Measurements from ENCODE around the gene DLL1. TPM values are rescaled to one million over a fixed set of nuclear protein-coding genes. Genes with fewer than 3 reads are reported as not detected.
"Not testable (repeated sequence)": the region's sequence is repeated elsewhere in the genome, so short reads cannot be mapped to it uniquely, and the experiment has no call there.

The DLL1 gene
- 1 to 10 TPM; 1.1 to 2.6 TPM for total RNA-seq

DNA sequence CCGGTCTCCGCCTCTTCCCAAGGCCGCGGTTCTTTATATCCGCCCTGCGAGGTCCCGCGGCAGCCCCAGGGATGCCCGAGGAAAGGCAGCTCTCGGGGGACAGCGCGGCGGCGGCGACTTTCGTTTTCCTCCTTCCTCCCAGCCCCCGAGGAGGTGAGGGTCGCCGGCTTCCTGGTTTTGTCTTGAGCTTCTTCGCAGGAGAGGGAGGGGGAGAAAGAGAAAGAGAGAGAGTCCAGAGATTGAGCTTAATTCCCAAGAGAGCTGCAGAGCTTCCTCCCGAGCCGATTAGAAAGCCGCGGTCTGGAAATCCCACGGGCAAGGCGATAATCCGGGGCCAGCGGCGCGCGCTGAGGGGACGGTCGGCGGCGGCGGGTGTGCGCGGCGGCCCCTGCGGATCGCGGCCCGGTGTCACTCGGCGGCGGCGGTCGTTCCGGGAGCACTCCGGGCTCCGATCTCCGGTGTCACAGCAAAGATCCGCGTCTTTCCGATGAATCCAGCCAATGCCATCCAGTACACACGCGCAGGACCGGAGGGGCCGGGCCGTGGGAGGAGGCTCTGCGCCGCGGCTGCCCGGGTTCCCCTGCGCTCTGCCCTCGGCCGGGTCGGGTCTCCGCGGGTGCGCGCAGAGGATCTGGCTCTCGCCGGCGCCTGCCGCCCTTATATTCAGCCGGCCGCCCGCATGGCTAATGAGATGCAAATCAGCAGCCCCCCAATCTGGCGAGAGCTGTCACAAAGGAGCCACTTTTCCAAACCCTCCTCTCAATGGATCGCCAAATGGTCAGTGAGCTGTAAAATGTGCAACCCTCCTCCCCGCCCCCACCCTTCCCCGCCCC is at the start of gene DLL1:
DLL1 (minus strand) TSS at position 783 of the 833 bp plus-strand sequence. CDS start 939 bp downstream, outside the sequence.
- ATAC-seq (peak; percentile 28 to 47), DNase-seq (ENCODE audit: low spot score in 2 of 2) (peak in 1 of 2 donors; percentile 54)
- no peaks in the 10 kb centered on the region for H3K9me3 Mint-ChIP-seq
- H3K36me3 Mint-ChIP-seq: peaks cover 0 to 6% of the 10 kb centered on the region in 2 donors
- no peak within 1 kb of the TSS for H3K27ac Mint-ChIP-seq

DNA sequence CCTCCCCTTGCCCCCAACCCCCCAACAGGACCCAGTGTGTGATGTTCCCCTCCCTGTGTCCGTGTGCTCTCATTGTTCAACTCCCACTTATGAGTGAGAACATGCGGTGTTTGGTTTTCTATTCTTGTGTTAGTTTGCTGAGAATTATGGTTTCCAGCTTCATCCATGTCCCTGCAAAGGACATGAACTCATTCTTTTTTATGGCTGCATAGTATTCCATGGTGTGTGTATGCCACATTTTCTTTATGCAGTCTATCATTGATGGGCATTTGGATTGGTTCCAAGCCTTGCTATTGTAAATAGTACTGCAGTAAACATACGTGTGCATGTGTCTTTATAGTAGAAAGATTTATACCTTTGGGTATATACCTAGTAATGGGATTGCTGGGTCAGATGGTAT is 44.3 kb upstream of the DLL1 start:
- H3K36me3 Mint-ChIP-seq: peaks cover 10 to 59% of the 10 kb centered on the region in 2 donors
- DNase-seq (ENCODE audit: low spot score in 2 of 2); H3K27ac Mint-ChIP-seq; H3K9me3 Mint-ChIP-seq; ATAC-seq: not testable (repeated sequence)

GRCh38 chr6:170329321-170329720 is 38.4 kb upstream of the DLL1 start:
- DNase-seq (ENCODE audit: low spot score in 2 of 2): no peak
- H3K27ac Mint-ChIP-seq: peak overlapping the region in 1 of 2 donors; percentile 39
- peaks cover 5 to 33% of the 10 kb centered on the region in 2 donors for H3K36me3 Mint-ChIP-seq

GRCh38 chr6:170317718-170318117 is 26.8 kb upstream of the DLL1 start:
- ATAC-seq (no peak), DNase-seq (ENCODE audit: low spot score in 2 of 2) (no peak)
- Mint-ChIP-seq H3K27ac (peak overlapping the region in 1 of 2 donors; percentile 12), H3K36me3 (peaks cover 28 to 33% of the 10 kb centered on the region in 2 donors), H3K9me3 (no peaks in the 10 kb centered on the region)

More at GRCh38 chr6:170329321-170329720, 38.4 kb upstream of the DLL1 start:
- no peaks in the 10 kb centered on the region for H3K9me3 Mint-ChIP-seq
- ATAC-seq: no peak

DNA sequence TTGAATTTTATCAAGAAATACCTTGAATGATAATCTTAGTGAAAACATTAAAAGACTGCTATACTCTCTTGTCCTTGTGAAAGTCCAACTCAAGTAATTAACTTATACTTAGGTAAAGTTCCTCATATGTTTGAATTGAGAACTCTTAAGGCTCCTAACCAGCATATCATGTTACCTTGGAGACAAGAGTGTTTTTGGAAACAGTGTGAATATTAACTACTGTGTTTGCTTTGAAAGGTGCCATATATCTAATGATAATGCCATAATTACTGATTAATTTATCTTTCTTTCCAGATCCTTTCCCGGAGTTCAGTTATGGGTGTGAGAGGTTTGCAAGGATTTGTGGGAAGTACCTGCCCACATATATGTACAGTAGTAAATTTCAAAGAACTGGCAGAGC is 26.2 kb upstream of the DLL1 start:
- no peaks in the 10 kb centered on the region for H3K9me3 Mint-ChIP-seq
- H3K27ac Mint-ChIP-seq: no peak overlapping the region
- no peak for ATAC-seq
- DNase-seq (ENCODE audit: low spot score in 2 of 2): no peak
- peaks cover 21 to 32% of the 10 kb centered on the region in 2 donors for H3K36me3 Mint-ChIP-seq

DNA sequence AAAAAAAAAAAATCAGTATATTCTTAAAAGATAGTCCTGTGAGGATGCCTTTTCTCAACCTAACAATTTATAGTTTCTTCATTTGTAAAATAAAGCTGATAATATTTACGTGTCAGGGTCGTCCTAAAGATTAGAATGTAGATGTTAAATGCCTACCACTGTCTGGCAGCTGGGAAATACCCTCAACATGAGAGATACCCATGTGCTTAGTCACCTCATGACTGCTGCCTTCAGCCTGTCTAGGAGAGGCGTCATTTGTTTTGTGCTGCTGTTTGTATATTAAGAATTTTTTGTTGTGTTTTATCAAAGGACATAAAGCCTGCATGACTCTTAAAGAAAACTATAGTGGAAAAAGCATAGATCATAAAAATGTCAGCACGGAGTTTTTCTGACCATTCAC is 25.2 kb upstream of the DLL1 start:
- H3K27ac Mint-ChIP-seq: no peak overlapping the region
- peaks cover 18 to 27% of the 10 kb centered on the region in 2 donors for H3K36me3 Mint-ChIP-seq
- H3K9me3 Mint-ChIP-seq: no peaks in the 10 kb centered on the region
- DNase-seq (ENCODE audit: low spot score in 2 of 2) (no peak), ATAC-seq (peak; percentile 61 to 70)

DNA sequence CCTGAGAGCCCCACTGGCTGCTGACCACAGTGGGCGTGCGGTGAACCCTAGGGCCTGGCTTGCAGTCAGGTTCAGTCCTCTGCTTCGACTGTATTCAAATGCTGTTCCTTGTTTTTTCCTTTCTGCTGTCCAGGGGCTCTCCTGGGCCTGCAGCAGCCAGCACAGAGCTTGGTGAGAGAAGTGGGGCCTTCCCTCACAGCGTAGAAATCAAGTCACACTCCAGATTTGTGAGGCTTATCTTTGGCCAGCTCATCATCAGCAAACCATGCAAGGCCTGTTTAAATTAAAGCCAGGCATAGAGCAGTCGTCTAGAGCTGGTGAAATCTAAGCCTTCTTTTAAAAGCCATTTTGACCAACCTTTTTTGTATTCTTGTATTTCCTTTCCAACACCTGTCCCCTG is 24.1 kb upstream of the DLL1 start:
- ATAC-seq (no peak), DNase-seq (ENCODE audit: low spot score in 2 of 2) (no peak)
- Mint-ChIP-seq H3K9me3 (no peaks in the 10 kb centered on the region), H3K27ac (peak overlapping the region in 1 of 2 donors; percentile 88), H3K36me3 (peaks cover 14 to 20% of the 10 kb centered on the region in 2 donors)

DNA sequence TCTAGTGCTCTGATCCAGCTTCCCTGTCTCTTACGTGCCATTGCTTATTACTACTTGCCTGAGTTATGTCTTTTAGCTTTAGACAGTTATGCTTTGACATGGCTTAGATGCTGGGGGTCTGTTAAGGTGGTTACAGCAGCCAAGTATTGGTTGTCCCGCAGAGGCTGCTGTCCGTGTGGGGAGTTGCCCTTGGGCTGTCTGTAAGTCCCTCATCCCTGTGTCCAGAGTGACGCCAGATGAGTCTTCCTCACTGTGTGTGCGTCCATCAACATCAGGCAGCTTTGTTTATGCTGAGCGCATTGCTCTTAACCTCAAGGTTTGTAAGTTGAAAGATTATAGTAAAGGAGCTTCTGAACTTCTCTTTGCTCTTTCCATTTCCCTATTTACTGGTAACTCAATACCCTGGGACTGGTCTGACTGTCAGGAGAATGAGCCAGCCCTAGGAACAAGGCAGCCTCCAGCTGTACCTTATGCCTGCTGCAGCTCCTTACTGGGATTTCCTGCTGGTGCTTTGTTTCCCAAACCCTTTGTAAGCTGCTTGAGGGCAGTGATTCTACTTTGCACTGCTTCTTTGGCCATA is 22.9 kb upstream of the DLL1 start:
- no peak for DNase-seq (ENCODE audit: low spot score in 2 of 2)
- H3K27ac Mint-ChIP-seq: no peak overlapping the region
- H3K36me3 Mint-ChIP-seq: peaks cover 10 to 13% of the 10 kb centered on the region in 2 donors
- ATAC-seq: no peak
- H3K9me3 Mint-ChIP-seq: no peaks in the 10 kb centered on the region

DNA sequence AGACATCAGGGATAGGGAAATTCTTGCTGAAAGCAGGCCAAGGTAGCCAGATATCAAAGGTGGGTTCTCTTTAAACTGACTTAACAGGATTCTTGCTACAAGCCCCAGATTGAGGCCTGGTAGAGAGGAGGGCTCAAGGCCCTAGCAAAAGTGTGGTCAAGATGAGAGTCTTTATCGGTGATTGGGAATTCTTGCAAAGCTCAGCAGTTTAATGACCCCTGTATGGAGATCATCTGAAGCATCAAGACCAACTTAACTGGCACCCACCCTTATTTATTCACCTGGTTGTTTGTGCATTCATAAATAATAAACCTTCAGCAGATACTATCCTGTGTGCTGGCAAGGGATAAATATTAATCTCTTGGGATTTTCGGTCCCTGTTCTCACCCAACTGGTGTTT is 22.0 kb upstream of the DLL1 start:
- H3K9me3 Mint-ChIP-seq: no peaks in the 10 kb centered on the region

DNA sequence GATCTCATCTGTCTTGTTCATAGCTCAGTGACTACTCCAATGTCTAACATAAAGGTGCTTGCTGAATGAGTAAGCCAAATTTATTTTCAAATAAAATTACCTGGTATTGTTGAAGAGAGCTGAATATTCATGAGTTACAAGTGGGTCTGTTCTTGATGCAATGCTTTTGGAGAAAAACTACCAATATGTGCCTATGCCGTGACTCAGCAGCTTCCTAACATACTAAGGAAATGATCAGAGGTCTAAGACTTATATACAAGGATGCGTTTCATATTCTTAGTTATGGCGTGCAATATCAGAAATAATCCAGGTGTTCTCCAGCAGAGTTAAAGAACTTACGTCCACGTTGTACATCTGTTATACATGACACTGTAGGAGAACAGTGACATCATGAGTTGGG is 20.8 kb upstream of the DLL1 start:
- ATAC-seq (no peak), DNase-seq (ENCODE audit: low spot score in 2 of 2) (no peak)
- Mint-ChIP-seq H3K36me3 (peaks cover 8 to 23% of the 10 kb centered on the region in 2 donors), H3K27ac (peak overlapping the region in 1 of 2 donors; percentile 15), H3K9me3 (no peaks in the 10 kb centered on the region)

More for the DNA sequence above, 22.0 kb upstream of the DLL1 start:
- Mint-ChIP-seq H3K36me3 (peaks cover 8 to 18% of the 10 kb centered on the region in 2 donors), H3K27ac (no peak overlapping the region)
- no peak for DNase-seq (ENCODE audit: low spot score in 2 of 2)
- ATAC-seq: no peak

DNA sequence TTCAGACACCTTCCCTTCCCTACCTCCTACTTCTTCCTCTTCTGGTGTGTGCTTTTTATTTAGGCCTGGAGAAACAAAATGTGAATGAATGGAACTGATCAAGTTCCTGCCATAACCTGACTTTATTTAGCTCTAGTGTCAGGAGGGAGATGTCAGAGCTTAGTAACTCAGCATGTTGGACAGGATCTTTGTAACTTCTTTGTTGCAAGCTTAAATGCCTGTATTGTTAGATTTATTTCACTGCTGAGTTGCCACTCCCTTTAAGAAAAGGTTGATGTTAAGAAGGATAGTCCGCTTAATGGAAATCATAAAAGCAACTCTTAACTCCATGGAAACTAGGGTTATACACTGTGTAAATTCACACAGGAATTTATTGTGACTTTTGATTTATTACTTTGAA is 17.9 kb upstream of the DLL1 start:
- DNase-seq (ENCODE audit: low spot score in 2 of 2) (no peak), ATAC-seq (no peak)
- peaks cover 8 to 23% of the 10 kb centered on the region in 2 donors for H3K36me3 Mint-ChIP-seq
- no peaks in the 10 kb centered on the region for H3K9me3 Mint-ChIP-seq
- H3K27ac Mint-ChIP-seq: peak overlapping the region in 1 of 2 donors; percentile 97

GRCh38 chr6:170307080-170307545 is 16.2 kb upstream of the DLL1 start:
- Mint-ChIP-seq H3K27ac (peak overlapping the region; percentile 97 to 99), H3K36me3 (peaks cover 8 to 23% of the 10 kb centered on the region in 2 donors), H3K9me3 (no peaks in the 10 kb centered on the region)
- ATAC-seq: no peak
- no peak for DNase-seq (ENCODE audit: low spot score in 2 of 2)

GRCh38 chr6:170306324-170307079 is 15.6 kb upstream of the DLL1 start, which contains the start of gene FAM120B:
Gene FAM120B (plus strand): TSS chr6:170306758. CDS start chr6:170317391, 10,633 bp downstream.
- ATAC-seq (peak; percentile 96), DNase-seq (ENCODE audit: low spot score in 2 of 2) (peak; percentile 92 to 98)
- Mint-ChIP-seq H3K36me3 (peaks cover 14 to 26% of the 10 kb centered on the region in 2 donors), H3K9me3 (peaks cover 4 to 5% of the 10 kb centered on the region in 2 donors), H3K27ac (peak within 1 kb of the TSS; percentile 97 to 99)

DNA sequence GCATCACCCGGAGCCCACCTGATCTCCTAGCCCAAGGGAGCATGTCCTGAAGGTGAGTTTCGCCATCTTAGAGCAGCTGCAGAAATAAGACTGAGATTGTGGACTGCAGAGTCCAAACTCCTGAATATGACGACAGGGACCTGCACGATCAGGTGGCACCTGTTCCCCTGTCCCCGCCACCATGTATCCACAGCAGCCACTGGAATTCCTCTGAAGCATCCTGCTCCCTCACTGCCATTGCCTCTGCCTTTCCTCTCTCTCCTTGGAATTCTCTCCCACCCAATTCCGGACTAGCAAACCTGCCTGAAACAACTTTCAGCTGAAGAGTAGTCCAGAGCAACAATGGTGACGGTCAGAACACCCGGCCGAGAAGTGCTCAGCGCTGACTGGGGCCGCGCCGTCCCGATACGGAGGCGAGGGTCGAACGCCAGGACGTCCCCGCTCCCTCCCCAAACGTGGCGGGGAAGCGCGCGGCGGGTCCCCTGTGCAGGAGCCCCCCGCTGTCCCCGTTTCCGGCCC is 15.0 kb upstream of the DLL1 start:
- Mint-ChIP-seq H3K27ac (peak overlapping the region in 1 of 2 donors; percentile 97), H3K36me3 (peaks cover 19 to 29% of the 10 kb centered on the region in 2 donors), H3K9me3 (peaks cover 5 to 7% of the 10 kb centered on the region in 2 donors)
- no peak for DNase-seq (ENCODE audit: low spot score in 2 of 2)
- no peak for ATAC-seq

DNA sequence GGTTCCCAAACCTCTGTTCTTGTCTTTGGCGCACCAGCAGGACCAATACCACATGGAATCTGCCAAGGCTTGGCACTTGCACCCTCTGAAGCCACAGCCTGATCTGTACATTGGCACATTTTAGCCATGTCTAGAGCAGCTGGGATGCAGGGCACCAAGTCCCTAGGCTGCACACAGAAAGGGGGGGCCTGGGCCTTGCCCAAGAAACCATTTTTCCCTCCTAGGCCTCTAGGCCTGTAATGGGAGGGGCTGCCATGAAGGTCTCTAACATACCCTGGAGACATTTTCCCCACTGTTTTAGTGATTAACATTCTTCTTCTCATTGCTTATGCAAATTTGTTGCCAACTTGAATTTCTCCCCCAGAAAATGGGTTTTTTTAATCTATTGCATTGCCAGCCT is 10.3 kb upstream of the DLL1 start:
- Mint-ChIP-seq H3K27ac (no peak overlapping the region), H3K9me3 (peaks cover 5 to 11% of the 10 kb centered on the region in 2 donors), H3K36me3 (peaks cover 5 to 17% of the 10 kb centered on the region in 2 donors)
- no peak for ATAC-seq
- no peak for DNase-seq (ENCODE audit: low spot score in 2 of 2)

DNA sequence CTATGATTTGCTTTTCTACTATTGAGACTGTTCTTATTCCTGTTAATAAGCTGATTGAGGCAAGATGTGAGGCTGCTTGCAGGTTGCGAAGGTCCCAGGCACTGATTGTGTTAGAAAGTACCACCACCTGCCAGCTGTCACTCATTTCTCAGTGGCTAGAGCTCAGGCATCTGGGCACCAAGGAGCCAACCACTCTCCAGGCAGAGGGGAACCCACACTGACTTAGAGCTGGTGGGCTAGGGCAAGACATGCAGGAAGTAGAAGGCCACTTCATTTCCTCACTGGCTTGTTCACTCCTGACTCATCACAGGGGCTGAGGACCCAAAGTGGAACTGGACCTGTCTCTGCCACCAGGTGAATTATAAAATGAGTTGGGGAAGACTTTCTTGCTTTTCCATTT is 7.8 kb upstream of the DLL1 start:
- H3K36me3 Mint-ChIP-seq: peaks cover 5 to 17% of the 10 kb centered on the region in 2 donors

More for the DNA sequence above, 7.8 kb upstream of the DLL1 start:
- Mint-ChIP-seq H3K9me3 (peaks cover 5 to 11% of the 10 kb centered on the region in 2 donors), H3K27ac (no peak overlapping the region)
- DNase-seq (ENCODE audit: low spot score in 2 of 2) (no peak), ATAC-seq (no peak)
